Liver (tissue), 9 donors: ENCODE measurements around the gene COP1. TPM values are rescaled to one million over a fixed set of nuclear protein-coding genes. Genes with fewer than 3 reads are reported as not detected.

ENCODE experiments used
- DNase-seq: peaks from one replicate; pipeline ENCODE4 v3.0.0-alpha.2; 2017; ENCODE audit warnings: low spot score
- H3K27ac ChIP-seq, 2 donors: one replicate each; pipeline ENCODE4 v1.7.0; 2013; ENCODE audit warnings: inconsistent platforms in 2 of 2, low read length in 2 of 2, control low read depth in 1 of 2, low read depth in 1 of 2, mild to moderate bottlenecking in 1 of 2
- H3K27me3 ChIP-seq, 4 donors: one replicate each; pipeline versions ENCODE4 v1.6.1 to v1.7.0; 2013; ENCODE audit warnings: low read length in 3 of 4, inconsistent platforms in 1 of 4, mild to moderate bottlenecking in 1 of 4, moderate library complexity in 1 of 4; ENCODE audit not compliant: control insufficient read depth in 4 of 4, insufficient read depth in 4 of 4
- H3K36me3 ChIP-seq, 4 donors: one replicate each; pipeline versions ENCODE4 v1.6.1 to v1.7.0; 2013; ENCODE audit warnings: low read length in 3 of 4, mild to moderate bottlenecking in 3 of 4, low read depth in 1 of 4, moderate library complexity in 1 of 4; ENCODE audit not compliant: control insufficient read depth in 4 of 4, insufficient read depth in 3 of 4
- H3K4me1 ChIP-seq, 4 donors: one replicate each; pipeline versions ENCODE4 v1.6.1 to v1.7.0; 2013; ENCODE audit warnings: low read length in 3 of 4, mild to moderate bottlenecking in 3 of 4, moderate library complexity in 1 of 4; ENCODE audit not compliant: control insufficient read depth in 4 of 4, insufficient read depth in 4 of 4
- H3K4me3 ChIP-seq, 3 donors: one replicate each; pipeline versions ENCODE4 v1.6.1 to v1.7.0; 2013; ENCODE audit warnings: low read length in 3 of 3, control low read depth in 1 of 3, low read depth in 1 of 3, mild to moderate bottlenecking in 1 of 3
- H3K9ac ChIP-seq, 2 donors: one replicate each; pipeline ENCODE4 v1.7.0; 2013; ENCODE audit warnings: low read length in 2 of 2, mild to moderate bottlenecking in 2 of 2, moderate library complexity in 2 of 2, control low read depth in 1 of 2, low read depth in 1 of 2
- H3K9me3 ChIP-seq, 4 donors: one replicate each; pipeline versions ENCODE4 v1.6.1 to v1.7.0; 2013; ENCODE audit warnings: low read length in 3 of 4; ENCODE audit not compliant: control insufficient read depth in 4 of 4
- ATF3 ChIP-seq: IDR thresholded peaks from 2 replicates; pipeline ENCODE4 v1.6.1; 2016; ENCODE audit warnings: antibody characterized with exemption
- CTCF ChIP-seq: fragments of 150-350 bp; IDR thresholded peaks from 2 replicates; pipeline ENCODE4 v1.5.1; 2017; ENCODE audit warnings: improper control_type of control experiment, low read depth, low read length; ENCODE audit not compliant: missing input control
- EGR1 ChIP-seq, 2 donors: IDR thresholded peaks; 2 replicates each; pipeline ENCODE4 v1.6.1; 2016 to 2018; ENCODE audit warnings: antibody characterized with exemption in 2 of 2, low read depth in 2 of 2
- FOXA1 ChIP-seq: IDR thresholded peaks from 2 replicates; pipeline ENCODE4 v1.6.1; 2016; ENCODE audit warnings: antibody characterized with exemption
- FOXA2 ChIP-seq: IDR thresholded peaks from 2 replicates; pipeline ENCODE4 v1.6.1; 2016; ENCODE audit warnings: antibody characterized with exemption
- GABPA ChIP-seq, 2 donors: IDR thresholded peaks in 1 of 2; conservative IDR thresholded peaks in 1 of 2; 2 replicates each; pipeline ENCODE4 v1.6.1; 2016; ENCODE audit warnings: antibody characterized with exemption in 2 of 2, mild to moderate bottlenecking in 1 of 2, moderate library complexity in 1 of 2
- HNF4A ChIP-seq, 2 donors: conservative IDR thresholded peaks; 2 replicates each; pipeline ENCODE4 v1.6.1; 2016; ENCODE audit warnings: antibody characterized with exemption in 2 of 2, mild to moderate bottlenecking in 2 of 2
- HNF4G ChIP-seq: IDR thresholded peaks from 2 replicates; pipeline ENCODE4 v1.6.1; 2016; ENCODE audit warnings: antibody characterized with exemption
- JUND ChIP-seq, 2 donors: IDR thresholded peaks; 2 replicates each; pipeline ENCODE4 v1.6.1; 2016; ENCODE audit warnings: antibody characterized with exemption in 2 of 2
- MAX ChIP-seq: IDR thresholded peaks from 2 replicates; pipeline ENCODE4 v1.6.1; 2016; ENCODE audit warnings: antibody characterized with exemption
- NR2F2 ChIP-seq: IDR thresholded peaks from 2 replicates; pipeline ENCODE4 v1.6.1; 2016; ENCODE audit warnings: antibody characterized with exemption
- RAD21 ChIP-seq, 2 donors: IDR thresholded peaks; 2 replicates each; pipeline ENCODE4 v1.6.1; 2016; ENCODE audit warnings: antibody characterized with exemption in 2 of 2, mild to moderate bottlenecking in 2 of 2
- REST ChIP-seq: IDR thresholded peaks from 2 replicates; pipeline ENCODE4 v1.6.1; 2016; ENCODE audit warnings: antibody characterized with exemption, mild to moderate bottlenecking
- RXRA ChIP-seq, 2 donors: IDR thresholded peaks; 2 replicates each; pipeline ENCODE4 v1.6.1; 2017 to 2018; ENCODE audit warnings: antibody characterized with exemption in 2 of 2, mild to moderate bottlenecking in 1 of 2
- SP1 ChIP-seq: IDR thresholded peaks from 2 replicates; pipeline ENCODE4 v1.6.1; 2018; ENCODE audit warnings: antibody characterized with exemption, mild to moderate bottlenecking
- TAF1 ChIP-seq: conservative IDR thresholded peaks from 2 replicates; pipeline ENCODE4 v1.6.1; 2016; ENCODE audit warnings: antibody characterized with exemption, mild to moderate bottlenecking
- YY1 ChIP-seq: IDR thresholded peaks from 2 replicates; pipeline ENCODE4 v1.6.1; 2016; ENCODE audit warnings: antibody characterized with exemption, mild to moderate bottlenecking
- ZBTB33 ChIP-seq: IDR thresholded peaks from 2 replicates; pipeline ENCODE4 v1.6.1; 2016; ENCODE audit warnings: antibody characterized with exemption
- WGBS: extraction: QIAGEN DNeasy Blood & Tissue Kit; methylation state at CpG from one replicate; pipeline ENCODE4 v1.1.7; 2013; 5-methylcytosine and 5-hydroxymethylcytosine counted together
- polyA plus RNA-seq, 2 donors: library from polyadenylated mRNA; stranded (reverse) in 1 of 2; unstranded in 1 of 2; fragments of 200-250 nt in 1 of 2; fragments of >200 nt in 1 of 2; fragmentation: Nextera tagmentation in 1 of 2; extraction: Ambion mirVana in 1 of 2; gene quantifications; one replicate each; pipeline versions ENCODE4 v1.2.1 to v1.2.3, GENCODE V29; 2013 to 2015
- total RNA-seq, 2 donors: library from RNA; depleted of rRNA; stranded (reverse); fragments of >200 nt; gene quantifications; one replicate each; pipeline ENCODE4 v1.2.3, GENCODE V29; 2014
- donor health status: healthy.
- donor health status: healthy.
- donor health status: healthy.
- donor health status: healthy.
- donor health status: healthy.

Gene COP1
- total and polyA plus RNA-seq, 4 donors: 14.7 to 35.7 (median 22.5) TPM

GRCh38 chr1:176193023-176193422, 14.1 kb downstream of the COP1 start:
- WGBS: 81% methylated on average over 1 of the region's 1 CpG
- H3K9me3 ChIP-seq: no peaks in the 10 kb centered on the region
- DNase-seq: no peak
- H3K4me3 ChIP-seq: no peak overlapping the region
- no peak overlapping the region for H3K9ac ChIP-seq
- no peaks in the 10 kb centered on the region for H3K27me3 ChIP-seq
- H3K4me1 ChIP-seq: peaks cover 0 to 7% (median under 1%) of the 10 kb centered on the region in 4 donors
- no peaks in the 10 kb centered on the region for H3K36me3 ChIP-seq
- no peak overlapping the region for H3K27ac ChIP-seq
- no peak for TF ChIP-seq YY1

- Histone ChIP-seq H3K9me3 (no peaks in the 10 kb centered on the region), H3K36me3 (no peaks in the 10 kb centered on the region), H3K27me3 (no peaks in the 10 kb centered on the region), H3K27ac (no peak overlapping the region), H3K4me1 (peaks cover 0 to 7% (median under 1%) of the 10 kb centered on the region in 4 donors), H3K4me3 (no peak overlapping the region), H3K9ac (no peak overlapping the region)
- no peak for DNase-seq
- WGBS: 97% methylated on average over 2 of the region's 2 CpGs
- TF ChIP-seq SP1 (no peak), FOXA2 (no peak), HNF4A (conservative IDR thresholded peaks at IDR 0.05) (no peak), REST (no peak), NR2F2 (no peak), JUND (IDR thresholded peaks at IDR 0.05) (no peak), RAD21 (IDR thresholded peaks at IDR 0.05) (no peak), HNF4G (no peak), RXRA (IDR thresholded peaks at IDR 0.05) (no peak), ZBTB33 (no peak), EGR1 (IDR thresholded peaks at IDR 0.05; ENCODE audit: low read depth in 2 of 2) (no peak), ATF3 (no peak), MAX (no peak), GABPA (IDR thresholded peaks at IDR 0.05 in 1 of 2, conservative IDR thresholded peaks at IDR 0.05 in 1 of 2) (no peak), YY1 (no peak), TAF1 (no peak), CTCF (no peak), FOXA1 (no peak)
These were observed 18.5 kb downstream of the COP1 start for GRCh38 chr1:176188604-176189003.
